Vagina (tissue), 2 donors: ENCODE results near the gene CD9. TPM values are rescaled to one million over a fixed set of nuclear protein-coding genes. Genes with fewer than 3 reads are reported as not detected.
A peak's percentile ranks its signal among the peaks of the same experiment; 100 is the strongest.

Source experiments
- DNase-seq, 2 donors: peaks; one replicate each; pipeline ENCODE4 v3.0.0-alpha.2; 2017; ENCODE audit errors: extremely low spot score in 2 of 2
- H3K27ac ChIP-seq: fragments of 200-600 bp; sonication (generic); one replicate; pipeline ENCODE4 v1.5.1; 2019
- H3K27me3 ChIP-seq: fragments of 200-600 bp; sonication (generic); one replicate; pipeline ENCODE4 v1.5.1; 2019
- H3K36me3 ChIP-seq, 2 donors: fragments of 200-600 bp; sonication (generic); one replicate each; pipeline ENCODE4 v1.5.1; 2017 to 2019
- H3K4me1 ChIP-seq: fragments of 200-600 bp; sonication (generic); one replicate; pipeline ENCODE4 v1.5.1; 2019
- H3K4me3 ChIP-seq, 2 donors: fragments of 200-600 bp; sonication (generic); 1 replicate in 1 of 2; 2 replicates in 1 of 2; pipeline ENCODE4 v1.5.1; 2016 to 2019
- H3K9me3 ChIP-seq: fragments of 200-600 bp; sonication (generic); one replicate; pipeline ENCODE4 v1.5.1; 2019
- POLR2A ChIP-seq, 2 donors: fragments of 450-650 bp; IDR thresholded peaks; one replicate each; pipeline ENCODE4 v1.6.1; 2017; ENCODE audit warnings: antibody characterized with exemption in 2 of 2, mild to moderate bottlenecking in 2 of 2, moderate library complexity in 2 of 2
- POLR2AphosphoS5 ChIP-seq, 2 donors: sonication (generic); formaldehyde crosslinking; IDR thresholded peaks; one replicate each; pipeline ENCODE4 v1.9.0; 2017; ENCODE audit warnings: antibody characterized with exemption in 2 of 2, mild to moderate bottlenecking in 2 of 2, low read depth in 1 of 2; ENCODE audit not compliant: insufficient read depth in 1 of 2
- intact Hi-C: fragments of 100-400 bp; cut with DNase I; formaldehyde crosslinking; loops from one replicate; pipeline ENCODE4 v1.15.1; 2023
- total RNA-seq: library from RNA; depleted of rRNA; stranded (reverse); fragments of >200 nt; gene quantifications from one replicate; pipeline ENCODE4 v1.2.3, GENCODE V29; 2016
- TF ChIP-seq, protein P1 (sequence below), 3 experiments: fragments of 450-650 bp in 2 of 3; fragments of 200-600 bp in 1 of 3; sonication (generic) in 1 of 3; IDR thresholded peaks; one replicate each; pipeline ENCODE4 v1.5.1; 2017 to 2019; ENCODE audit warnings: antibody characterized with exemption in 3 of 3, mild to moderate bottlenecking in 2 of 3, moderate library complexity in 2 of 3

CD9 gene
- total RNA-seq, 1 donor from 2014 or later = 366 TPM

DNA sequence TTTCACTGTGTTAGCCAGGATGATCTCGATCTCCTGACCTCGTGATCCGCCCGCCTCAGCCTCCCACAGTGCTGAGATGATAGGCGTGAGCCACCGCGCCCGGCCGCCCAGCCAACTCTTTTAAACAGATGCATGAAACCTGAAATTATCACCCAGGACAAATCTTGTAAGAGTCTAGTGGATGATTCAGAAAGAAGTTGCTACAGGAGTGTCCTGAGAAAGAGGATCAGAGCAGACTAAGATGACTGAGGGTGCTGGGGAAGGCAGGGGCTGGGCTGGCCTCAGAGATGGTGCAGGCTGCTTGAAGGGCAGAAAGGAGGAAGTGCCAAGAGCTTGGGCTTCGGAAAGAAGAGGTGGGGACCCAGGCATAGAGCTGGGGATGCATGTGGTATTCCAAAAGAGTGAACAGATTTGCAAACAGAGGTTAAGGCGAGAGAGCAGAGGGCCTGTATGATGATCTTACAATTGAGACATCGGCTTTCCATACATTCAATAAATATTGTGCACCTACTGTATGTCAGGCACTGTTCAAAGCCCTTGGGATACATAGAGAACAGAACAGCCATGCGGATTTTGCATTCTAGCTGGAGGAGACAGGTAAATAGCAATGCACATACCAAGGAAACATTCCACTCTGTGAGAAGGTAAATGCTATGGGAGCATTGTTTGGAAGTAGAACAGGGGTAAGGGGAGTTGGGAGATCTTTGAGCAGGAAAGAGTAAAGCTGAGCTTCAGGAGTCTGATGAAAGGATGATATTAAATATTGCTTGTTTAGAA lies 7.4 kb upstream of the CD9 start:
- H3K4me1 ChIP-seq = peaks cover 12% of the 10 kb centered on the region
- intact Hi-C loops = no loop called here
- DNase-seq = peak in 1 of 2 donors; percentile 81

DNA sequence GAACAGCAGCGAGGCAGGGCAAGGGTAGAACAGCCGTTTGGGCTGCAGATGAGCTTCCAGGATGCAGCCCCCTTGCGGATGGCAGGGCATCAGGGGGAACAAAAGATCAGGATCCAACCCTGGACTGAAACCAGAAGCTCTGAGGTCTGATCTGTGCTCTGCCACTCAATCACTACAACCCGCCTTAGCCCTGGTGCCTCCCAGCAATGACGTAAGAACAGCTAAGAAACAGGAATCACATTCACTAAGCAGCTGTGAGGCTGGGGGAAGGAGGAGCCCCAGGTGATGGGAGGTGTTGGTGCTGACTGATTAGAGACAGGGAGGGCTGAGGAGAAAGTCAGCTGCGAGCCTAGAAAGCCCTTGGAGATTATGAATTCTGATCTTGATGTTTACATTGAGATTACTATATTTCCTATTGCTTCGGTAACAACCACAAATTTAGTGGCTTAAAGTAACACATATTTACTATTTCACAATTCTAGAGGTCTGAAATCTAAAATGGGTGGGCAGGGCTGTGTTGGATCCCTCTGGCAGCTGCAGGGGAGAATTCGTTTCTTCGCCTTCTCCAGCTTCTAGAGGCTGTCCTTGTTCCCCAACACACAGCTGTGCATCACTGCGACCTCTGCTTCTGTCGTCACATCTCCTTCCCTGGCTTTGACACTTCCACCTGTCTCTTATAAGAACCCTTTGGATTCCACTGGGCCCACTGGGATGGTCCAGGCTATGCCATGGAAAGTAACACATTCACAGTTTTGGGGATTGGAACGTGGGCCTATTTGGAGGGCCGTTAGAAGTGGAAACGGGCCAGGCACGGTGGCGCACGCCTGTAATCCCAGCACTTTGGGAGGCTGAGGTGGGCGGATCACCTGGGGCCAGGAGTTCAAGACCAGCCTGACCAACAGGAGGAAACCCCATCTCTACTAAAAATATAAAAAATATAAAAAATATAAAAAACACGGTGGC lies 6.1 kb upstream of the CD9 start:
- DNase-seq = peak in 1 of 2 donors; percentile 85
- H3K27ac ChIP-seq = no peak overlapping the region
- H3K4me3 ChIP-seq = no peak overlapping the region
- H3K9me3 ChIP-seq = no peaks in the 10 kb centered on the region
- intact Hi-C loops = no loop called here
- H3K36me3 ChIP-seq = no peaks in the 10 kb centered on the region
- H3K27me3 ChIP-seq = no peaks in the 10 kb centered on the region
- peaks cover 26% of the 10 kb centered on the region for H3K4me1 ChIP-seq
- TF ChIP-seq POLR2A (IDR thresholded peaks at IDR 0.05) = no peak
- TF ChIP-seq POLR2AphosphoS5 (IDR thresholded peaks at IDR 0.05; ENCODE audit: insufficient read depth in 1 of 2, low read depth in 1 of 2) = no peak
- TF ChIP-seq, protein P1, sequence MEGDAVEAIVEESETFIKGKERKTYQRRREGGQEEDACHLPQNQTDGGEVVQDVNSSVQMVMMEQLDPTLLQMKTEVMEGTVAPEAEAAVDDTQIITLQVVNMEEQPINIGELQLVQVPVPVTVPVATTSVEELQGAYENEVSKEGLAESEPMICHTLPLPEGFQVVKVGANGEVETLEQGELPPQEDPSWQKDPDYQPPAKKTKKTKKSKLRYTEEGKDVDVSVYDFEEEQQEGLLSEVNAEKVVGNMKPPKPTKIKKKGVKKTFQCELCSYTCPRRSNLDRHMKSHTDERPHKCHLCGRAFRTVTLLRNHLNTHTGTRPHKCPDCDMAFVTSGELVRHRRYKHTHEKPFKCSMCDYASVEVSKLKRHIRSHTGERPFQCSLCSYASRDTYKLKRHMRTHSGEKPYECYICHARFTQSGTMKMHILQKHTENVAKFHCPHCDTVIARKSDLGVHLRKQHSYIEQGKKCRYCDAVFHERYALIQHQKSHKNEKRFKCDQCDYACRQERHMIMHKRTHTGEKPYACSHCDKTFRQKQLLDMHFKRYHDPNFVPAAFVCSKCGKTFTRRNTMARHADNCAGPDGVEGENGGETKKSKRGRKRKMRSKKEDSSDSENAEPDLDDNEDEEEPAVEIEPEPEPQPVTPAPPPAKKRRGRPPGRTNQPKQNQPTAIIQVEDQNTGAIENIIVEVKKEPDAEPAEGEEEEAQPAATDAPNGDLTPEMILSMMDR (IDR thresholded peaks at IDR 0.05) = no peak

More for the DNA sequence above, 7.4 kb upstream of the CD9 start:
- TF ChIP-seq, protein P1 (IDR thresholded peaks at IDR 0.05) = no peak
- TF ChIP-seq POLR2A (IDR thresholded peaks at IDR 0.05) (no peak), POLR2AphosphoS5 (IDR thresholded peaks at IDR 0.05; ENCODE audit: insufficient read depth in 1 of 2, low read depth in 1 of 2) (no peak)
- H3K36me3 ChIP-seq = no peaks in the 10 kb centered on the region
- H3K27ac ChIP-seq = no peak overlapping the region
- no peaks in the 10 kb centered on the region for H3K27me3 ChIP-seq
- no peaks in the 10 kb centered on the region for H3K9me3 ChIP-seq
- H3K4me3 ChIP-seq = no peak overlapping the region

DNA sequence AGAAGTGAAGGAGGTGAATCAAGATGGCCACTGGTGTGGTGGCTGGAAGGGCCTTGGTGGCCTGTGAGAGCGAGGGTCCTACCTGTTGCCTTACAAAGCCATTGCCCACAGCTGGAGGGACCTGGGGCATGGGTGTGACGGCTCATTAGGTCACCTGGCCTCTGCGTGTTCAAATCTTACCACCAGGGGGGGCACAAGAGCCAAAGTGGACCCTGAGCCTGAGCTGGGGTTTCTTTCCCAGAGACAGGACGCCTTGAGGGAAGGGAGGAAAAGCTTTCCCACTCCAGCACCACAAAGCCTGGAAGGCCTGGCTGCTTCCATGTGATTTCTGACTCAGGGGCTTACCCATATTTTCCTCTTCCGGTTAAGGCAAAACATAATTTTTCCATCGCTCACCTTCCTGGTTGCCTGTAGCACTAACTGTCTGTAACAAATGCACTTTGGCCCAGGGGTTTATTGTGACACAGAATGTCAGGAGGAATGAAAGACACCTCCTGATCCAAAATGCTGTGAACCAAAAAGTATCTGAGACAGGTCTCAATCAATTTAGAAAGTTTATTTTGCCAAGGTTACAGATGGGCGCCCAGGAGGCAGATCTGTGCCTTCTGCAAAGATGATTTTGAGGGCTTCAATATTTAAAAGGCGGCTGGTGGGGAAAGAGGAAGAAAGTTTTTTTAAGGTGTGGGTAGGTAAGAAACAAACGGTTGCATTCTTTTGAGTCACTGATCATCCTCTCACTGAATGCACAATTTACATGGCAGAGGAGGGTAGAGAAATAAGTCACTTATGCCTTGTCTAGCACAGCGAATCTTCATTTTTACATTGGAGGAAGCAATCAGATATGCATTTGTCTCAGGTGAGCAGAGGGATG lies 4.3 kb upstream of the CD9 start:
- H3K36me3 ChIP-seq = no peaks in the 10 kb centered on the region
- H3K9me3 ChIP-seq = no peaks in the 10 kb centered on the region
- peaks cover 31% of the 10 kb centered on the region for H3K4me1 ChIP-seq
- intact Hi-C loops = loop anchor here (1.0 to 5.0 kb wide), 2 partner anchors 36 to 82 kb away; no protein-coding TSS in a partner anchor
- peak overlapping the region; percentile 58 for H3K27ac ChIP-seq
- no peaks in the 10 kb centered on the region for H3K27me3 ChIP-seq
- H3K4me3 ChIP-seq = no peak overlapping the region
- TF ChIP-seq POLR2A (IDR thresholded peaks at IDR 0.05) (no peak), POLR2AphosphoS5 (IDR thresholded peaks at IDR 0.05; ENCODE audit: insufficient read depth in 1 of 2, low read depth in 1 of 2) (peak; percentile 64 to 93)
- TF ChIP-seq, protein P1 (IDR thresholded peaks at IDR 0.05) = peak; percentile 95 to 99 (median 99)
- peak in 1 of 2 donors; percentile 97 for DNase-seq

DNA sequence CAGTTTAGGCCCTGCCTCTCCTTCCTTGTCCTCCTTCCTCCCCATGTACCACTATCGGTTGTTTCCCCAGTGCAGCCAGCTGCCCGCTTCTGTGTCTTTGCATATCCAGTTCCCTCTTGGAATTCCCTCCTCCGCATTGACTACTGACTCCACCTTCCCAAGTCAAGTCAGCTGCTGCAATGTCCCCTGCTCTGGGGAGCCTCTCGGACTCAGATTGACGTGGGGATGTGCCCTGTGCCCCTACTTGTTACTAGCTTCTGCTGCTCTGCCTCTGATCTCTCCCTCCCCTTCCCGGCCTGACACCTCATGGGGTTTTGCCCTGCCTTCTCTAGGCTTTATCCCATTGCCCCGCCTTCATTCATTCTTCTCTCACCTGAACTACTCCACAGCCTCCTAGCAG lies 2.1 kb upstream of the CD9 start:
- Histone ChIP-seq H3K4me1 (peaks cover 51% of the 10 kb centered on the region), H3K9me3 (no peaks in the 10 kb centered on the region), H3K36me3 (no peaks in the 10 kb centered on the region), H3K4me3 (no peak overlapping the region), H3K27me3 (no peaks in the 10 kb centered on the region), H3K27ac (peak overlapping the region; percentile 91)
- intact Hi-C loops = loop anchor here (5.0 kb wide), 1 partner anchor 34 kb away; no protein-coding TSS in a partner anchor
- DNase-seq = no peak
- no peak for TF ChIP-seq POLR2A (IDR thresholded peaks at IDR 0.05)
- TF ChIP-seq, protein P1 (IDR thresholded peaks at IDR 0.05) = no peak
- no peak for TF ChIP-seq POLR2AphosphoS5 (IDR thresholded peaks at IDR 0.05; ENCODE audit: insufficient read depth in 1 of 2, low read depth in 1 of 2)
